Stimulated activated CD8-positive, alpha-beta memory T cell treated with anti-CD3 and anti-CD28 coated beads, Interleukin-15, amount 100 ng/mL, for 1 hour (primary cell): ENCODE results near the gene FNDC10.
"Not testable (repeated sequence)": the region's sequence is repeated elsewhere in the genome, so short reads cannot be mapped to it uniquely, and the experiment has no call there.

Experiments
- DNase-seq: peaks from one replicate; pipeline ENCODE4 v3.0.0-alpha.2; 2020; ENCODE audit warnings: low read depth

Gene FNDC10

DNA sequence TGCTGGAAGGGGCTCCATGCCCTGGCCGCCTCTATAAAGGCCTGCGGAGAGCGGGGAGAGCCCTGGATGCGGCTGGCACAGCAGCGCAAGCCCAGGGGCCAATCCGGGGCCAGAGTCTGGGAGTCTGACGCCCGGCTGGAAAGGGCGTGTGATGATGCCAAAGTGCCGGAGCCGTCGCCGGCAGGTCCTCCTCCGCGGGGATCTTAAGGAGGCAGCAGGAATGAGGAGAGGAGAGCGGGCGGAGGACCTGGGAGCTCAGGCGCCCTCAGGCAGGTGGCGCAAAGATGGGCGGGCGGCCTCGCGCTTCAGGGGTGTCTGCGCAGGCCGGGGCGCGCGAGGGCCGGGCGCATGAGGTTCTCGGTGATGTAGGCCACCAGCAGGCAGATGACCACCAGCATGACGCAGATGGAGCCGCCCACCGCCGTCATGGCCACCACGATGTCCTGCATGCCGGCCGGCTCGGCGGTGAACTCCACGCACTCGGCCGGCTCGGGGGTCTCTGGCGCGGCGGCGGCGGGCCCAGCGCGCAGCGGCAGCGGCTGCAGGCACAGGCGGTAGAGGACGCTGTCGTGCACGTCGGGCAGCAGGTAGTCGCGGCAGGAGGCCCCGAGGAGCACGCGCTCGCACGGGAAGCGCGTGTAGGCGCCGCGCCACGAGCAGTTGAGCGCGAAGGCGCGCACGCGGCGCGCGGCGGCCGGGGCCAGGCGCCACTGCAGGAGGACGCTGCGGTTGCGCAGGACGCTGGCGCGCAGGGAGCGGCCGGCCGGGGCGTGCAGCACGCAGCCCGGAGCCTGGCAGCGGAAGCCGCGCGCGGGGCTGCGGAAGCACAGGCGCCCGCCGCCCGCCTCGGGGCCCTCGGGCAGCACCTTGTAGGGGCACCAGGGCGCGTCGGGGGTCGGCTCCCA lies 653 bp downstream of the FNDC10 start:
- no peak for DNase-seq

DNA sequence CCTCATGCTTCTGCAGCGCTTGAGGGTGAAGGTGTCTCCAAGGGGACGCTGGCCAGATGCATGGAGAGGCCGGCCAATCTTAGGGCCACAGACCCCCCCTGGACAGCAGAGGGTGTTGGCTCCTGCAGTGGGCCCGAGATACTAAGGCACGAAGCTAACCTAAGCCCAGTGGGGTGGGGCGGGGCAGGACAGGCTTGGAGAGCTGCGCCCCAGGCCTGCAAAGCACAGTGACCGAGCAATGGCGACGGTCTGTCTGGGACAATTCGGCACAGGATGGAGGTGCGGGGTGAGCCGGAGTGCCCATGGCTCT lies 1.3 kb downstream of the FNDC10 start:
- DNase-seq = no peak

DNA sequence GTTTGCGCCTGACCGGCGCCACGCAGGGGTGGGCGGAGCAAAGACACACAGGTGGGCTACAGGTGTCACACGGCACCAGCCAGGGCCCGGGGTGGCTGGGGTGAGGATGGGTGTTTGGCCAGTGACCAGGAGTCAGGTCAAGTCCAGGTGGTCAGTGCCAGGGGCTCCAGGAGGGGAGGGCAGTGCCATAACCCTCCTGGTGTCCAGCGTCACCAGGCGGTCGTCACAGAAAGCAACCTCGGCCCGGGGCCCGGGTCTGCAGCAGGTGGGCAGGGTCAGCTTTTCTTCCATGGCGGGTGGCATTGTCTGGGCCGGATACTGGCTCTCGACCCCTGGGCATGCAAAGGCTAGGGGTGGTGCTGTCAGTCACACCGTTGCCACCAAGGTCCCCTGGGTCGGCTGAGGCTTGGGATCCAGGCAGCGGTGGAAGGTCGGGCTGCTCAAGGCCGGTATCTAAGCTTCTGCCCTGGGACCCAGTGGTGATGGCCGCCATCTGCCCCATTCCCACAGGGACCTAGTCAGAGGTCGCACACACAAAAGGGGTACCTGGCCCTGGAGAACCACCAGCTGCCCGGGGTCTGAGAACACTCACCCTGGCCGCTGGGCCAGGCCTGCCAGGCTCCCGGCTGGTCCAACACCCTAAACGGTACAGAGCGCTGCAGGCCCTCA lies 1.8 kb downstream of the FNDC10 start:
- DNase-seq = no peak

DNA sequence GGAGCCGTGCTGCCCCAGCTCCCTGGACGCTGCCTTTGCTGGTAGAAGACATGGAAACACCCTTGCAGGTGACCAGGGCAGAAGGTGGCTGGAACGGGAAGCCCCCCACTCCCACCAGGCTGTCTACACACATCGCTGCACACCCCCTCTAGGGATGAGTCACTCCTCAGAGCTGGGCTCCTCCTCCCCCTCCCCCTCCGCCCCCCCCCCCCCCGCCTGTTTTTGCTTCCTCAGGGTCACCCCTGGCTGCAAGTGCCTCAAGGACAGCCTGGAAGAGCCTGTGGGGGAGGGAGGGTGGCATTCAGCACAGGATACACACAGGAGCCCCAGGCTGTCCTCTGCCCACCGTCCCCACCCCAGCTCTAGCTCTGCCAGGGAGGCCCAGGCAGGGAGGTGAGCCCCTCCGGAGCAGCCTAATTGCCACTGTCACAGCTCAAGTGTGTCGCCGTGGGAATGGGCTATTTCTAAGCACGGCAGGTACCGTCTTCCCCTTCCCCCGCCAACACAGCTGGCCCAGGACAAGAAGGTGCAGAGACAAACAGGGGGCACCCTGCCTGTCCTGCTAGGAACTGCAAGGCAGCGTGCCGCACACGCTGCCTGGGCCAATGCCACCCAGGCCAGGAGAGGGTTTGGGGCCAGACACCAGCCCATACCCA lies 2.5 kb downstream of the FNDC10 start:
- no peak for DNase-seq

DNA sequence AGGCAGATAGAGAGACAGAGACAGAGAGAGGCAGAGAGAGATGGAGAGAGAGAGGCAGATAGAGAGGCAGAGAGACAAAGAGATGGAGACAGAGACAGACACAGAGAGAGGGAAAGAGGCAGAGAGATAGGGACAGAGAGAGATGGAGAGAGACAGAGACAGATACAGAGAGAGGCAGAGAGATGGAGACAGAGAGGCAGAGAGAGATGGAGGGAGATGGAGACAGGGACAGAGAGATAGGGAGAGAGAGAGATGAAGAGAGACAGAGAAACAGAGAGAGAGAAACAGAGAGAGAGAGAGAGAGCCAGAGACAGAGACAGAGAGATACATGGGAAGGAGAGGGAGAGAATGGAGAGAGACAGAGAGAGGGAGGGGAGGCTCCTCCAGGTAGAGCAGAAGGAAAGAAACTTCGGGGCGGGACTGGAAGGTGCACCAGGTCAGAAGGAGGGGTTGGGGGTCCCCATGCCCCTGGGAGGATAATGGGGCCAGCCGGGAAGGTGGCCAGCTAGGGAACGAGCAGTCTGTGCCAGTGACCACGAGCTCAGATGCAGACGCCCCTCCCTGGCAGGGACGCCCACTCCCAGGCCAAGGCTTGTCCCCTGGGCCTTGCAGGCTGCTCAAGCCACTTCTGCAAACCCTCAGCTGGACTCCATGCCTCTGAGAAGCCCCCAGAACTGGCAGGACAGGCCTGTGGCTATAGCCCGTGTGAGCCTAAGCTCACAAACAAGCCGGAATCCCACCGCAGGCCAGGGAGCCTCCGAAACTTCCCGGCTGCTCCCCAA lies 3.3 kb downstream of the FNDC10 start:
- DNase-seq = no peak

DNA sequence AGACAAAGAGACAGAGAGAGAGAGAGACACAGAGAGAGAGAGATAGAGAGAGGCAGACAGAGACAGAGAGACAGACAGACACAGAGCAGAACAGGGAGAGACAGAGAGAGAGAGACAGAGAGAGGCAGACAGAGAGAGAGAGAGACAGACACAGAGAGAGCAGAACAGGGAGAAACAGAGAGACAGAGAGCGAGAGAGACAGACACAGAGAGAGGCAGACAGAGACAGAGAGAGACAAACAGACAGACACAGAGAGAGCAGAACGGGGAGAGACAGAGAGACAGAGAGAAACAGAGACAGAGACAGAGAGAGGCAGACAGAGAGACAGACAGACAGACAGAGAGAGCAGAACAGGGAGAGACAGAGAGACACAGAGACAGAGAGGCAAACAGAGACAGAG lies 4.6 kb downstream of the FNDC10 start:
- DNase-seq = not testable (repeated sequence)

DNA sequence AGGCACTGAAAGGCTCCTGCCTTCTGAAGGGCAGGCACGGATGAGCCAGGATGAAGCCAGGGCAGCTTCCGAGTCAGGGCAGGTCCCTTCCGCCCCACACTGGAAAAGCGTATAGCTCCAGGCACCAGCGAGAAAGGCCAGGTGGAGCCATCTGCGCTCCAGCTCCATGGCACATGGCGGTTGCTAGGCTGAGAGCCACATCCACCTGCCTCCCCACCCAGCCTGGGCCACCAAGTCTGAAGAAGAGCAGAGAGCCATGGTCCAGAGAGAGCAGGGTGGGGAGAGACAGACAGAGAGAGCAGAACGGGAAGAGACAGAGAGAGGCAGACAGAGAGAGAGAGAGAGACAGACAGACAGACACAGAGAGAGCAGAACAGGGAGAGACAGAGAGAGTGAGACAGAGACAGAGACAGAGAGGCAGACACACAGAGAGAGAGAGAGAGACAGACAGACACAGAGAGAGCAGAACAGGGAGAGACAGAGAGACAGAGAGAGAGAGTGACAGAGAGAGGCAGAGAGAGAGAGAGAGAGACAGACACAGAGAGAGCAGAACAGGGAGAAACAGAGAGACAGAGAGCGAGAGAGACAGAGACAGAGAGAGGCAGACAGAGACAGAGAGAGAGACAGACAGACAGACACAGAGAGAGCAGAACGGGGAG lies 5.2 kb downstream of the FNDC10 start:
- no peak for DNase-seq

DNA sequence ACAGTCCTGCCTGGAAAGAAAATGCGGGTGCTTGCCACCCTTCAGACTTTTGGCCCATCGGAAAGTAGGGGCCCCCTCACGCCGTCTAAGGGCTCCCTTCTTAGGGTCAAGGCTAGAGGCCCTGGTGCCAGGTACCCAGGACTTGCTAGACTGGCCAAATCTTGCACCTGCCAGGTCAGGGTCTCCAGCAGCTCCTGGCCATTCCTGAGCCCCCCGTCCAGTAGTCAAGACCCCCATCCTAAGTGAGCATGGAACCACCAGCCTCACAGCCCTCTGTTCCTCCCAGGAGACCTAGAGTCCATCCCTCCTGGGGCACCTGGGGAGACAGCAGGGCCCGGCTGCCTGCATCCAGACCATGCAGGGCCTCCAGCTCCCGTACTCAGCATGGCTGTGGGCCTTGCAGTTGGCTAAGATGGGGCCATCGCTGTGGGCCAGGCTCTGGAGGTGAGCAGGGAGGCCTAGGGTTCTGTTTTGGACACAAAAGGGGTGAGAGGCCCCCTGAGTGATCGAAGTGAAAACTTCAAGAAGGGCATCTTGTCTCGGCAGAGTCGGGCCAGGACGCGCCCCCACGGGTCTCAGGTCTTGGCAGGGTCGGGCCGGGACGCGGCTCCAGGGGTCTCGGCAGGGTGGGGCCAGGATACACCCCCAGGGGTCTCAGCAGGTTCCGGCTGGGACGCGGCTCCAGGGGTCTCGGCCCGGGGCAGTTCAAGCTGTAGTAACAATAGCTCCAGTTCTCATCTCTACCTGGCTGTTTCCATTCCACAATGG lies 5.9 kb downstream of the FNDC10 start:
- DNase-seq = no peak

DNA sequence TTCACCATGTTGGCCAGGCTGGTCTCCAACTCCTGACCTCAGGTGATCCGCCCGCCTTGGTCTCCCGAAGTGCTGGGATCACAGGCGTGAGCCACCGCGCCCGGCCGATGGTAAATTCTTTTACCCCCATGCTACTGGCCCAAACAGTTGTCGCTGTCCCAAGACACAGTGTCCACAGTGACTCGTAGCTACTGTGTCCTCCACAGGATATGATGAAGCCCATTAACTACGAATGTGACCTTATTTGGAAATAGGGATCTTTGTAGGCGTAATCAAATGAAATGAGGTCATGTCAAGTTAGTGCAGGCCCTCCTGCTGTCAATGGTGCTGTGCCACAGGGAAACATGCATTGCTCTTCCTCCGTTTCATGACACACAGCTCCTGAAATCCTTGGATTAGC lies 8.5 kb downstream of the FNDC10 start:
- DNase-seq = no peak

DNA sequence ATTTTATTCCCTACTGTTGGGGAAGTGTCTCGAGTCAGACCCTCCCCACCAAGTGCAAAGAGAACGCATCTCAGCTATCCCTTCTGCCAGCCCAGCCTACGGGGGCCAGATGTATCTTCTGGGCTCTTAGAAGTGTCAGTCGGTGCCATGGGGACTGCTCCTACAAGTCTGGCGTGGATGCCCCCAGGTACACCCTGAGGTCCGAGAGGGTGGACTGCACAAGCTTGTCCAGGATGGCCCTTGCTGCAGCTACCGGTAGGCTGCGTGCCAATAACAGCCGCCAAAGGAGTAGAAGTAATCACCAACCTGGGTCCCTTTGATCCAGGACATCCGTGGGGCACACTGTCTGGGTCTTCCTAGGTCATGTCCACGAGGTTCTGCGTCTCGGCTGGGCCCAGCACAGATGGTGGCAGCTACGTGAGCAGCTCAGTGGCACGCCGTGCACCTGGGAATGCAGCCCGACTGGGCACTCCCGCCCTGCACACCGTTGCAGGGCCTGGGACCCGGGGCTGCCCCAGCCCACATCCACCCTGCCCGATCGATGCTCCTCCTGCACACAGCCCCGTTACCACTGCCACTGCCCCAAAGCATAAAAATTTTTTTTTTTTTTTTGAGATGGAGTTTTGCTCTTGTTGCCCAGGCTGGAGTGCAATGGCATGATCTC lies 16.5 kb downstream of the FNDC10 start:
- no peak for DNase-seq

DNA sequence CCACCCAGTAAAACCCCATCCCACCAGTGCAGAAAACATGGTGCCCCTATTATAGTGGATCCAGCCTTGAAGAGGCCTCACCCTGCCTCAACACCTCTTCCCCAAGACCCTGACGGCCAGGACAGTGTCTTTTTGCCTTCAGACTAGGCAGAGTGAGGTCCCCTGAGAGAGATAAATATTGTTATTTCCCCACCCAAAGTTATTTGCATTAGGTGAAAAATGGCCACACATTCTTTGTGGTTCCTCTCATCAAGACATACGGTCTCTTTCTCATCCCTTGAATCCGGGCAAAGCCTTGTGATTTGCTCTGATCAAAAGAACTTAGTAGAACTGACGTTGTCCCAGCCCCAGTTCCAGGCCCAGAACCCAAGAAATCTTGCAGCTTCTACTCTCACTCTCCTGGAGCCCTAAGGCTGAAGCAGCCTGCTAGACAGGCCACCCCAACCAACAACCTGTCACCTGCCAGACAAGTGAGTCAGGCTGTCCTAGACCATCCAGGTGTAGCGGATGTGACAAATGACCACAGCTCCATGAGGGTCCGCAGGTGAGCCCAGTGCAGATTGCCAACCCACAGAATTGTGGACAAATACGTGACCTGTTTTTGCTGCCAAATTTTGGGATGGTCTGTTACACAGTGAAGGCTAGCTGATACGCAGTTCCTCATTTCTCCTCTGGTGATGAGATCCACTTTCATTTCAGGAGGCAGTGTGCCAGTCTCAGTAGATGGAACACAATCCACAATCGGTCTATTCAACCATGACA lies 17.2 kb downstream of the FNDC10 start:
- no peak for DNase-seq

DNA sequence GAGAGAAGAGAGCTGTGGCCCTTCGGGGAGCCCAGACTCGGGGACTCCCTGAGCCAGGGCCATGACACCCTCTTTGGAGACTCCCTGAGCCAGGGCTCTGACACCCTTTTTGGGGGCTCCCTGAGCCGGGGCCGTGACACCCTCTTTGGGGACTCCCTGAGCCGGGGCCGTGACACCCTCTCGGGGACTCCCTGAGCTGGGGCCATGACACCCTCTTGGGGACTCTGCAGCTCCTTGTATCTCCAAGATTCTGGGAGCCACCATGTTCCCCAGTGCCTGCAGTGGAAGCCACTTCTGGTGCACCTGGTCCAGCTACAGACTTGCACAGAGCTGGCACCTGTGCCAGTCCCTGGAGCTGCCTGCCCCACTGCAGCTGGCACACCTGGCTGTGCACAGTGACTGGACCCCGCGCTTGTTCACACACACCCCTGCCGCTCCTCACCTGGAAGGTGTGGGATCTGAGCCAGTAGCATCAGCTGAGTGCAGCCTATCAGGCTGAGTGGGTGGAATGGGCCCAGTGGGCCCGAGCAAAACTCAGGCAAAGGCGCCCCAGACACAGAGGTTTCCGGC lies 21.5 kb downstream of the FNDC10 start:
- no peak for DNase-seq

DNA sequence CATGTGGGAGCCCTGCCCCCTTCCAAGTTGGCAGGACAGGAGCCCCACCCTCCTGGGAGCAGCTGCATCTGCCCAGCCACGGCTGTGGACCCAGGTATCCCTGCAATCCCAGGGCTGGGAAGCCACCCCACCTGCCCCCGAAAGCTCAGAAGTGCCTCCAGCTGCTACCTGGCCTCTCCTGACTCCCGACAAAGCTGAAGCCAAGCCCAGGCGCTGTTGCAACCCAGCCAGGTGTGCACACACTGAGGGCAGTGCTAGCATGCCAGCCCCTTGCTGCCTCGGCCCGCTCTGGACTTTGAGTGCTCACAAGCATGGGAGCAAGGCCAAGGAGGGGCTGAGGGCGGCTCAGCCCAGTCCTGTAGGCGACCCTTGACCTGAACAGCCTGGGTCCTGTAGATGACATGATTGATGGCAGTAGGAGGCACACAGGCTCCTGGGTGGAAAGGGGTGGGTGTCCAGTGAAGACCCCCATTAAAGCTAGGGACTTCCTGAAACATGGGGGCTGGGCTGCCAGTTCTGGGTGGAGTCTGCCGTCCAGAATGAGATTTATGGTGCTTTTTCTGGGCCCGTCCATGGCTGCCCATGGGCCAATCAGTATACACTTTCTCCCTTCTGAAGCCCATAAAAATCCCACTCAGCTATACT lies 22.4 kb downstream of the FNDC10 start:
- DNase-seq = no peak

DNA sequence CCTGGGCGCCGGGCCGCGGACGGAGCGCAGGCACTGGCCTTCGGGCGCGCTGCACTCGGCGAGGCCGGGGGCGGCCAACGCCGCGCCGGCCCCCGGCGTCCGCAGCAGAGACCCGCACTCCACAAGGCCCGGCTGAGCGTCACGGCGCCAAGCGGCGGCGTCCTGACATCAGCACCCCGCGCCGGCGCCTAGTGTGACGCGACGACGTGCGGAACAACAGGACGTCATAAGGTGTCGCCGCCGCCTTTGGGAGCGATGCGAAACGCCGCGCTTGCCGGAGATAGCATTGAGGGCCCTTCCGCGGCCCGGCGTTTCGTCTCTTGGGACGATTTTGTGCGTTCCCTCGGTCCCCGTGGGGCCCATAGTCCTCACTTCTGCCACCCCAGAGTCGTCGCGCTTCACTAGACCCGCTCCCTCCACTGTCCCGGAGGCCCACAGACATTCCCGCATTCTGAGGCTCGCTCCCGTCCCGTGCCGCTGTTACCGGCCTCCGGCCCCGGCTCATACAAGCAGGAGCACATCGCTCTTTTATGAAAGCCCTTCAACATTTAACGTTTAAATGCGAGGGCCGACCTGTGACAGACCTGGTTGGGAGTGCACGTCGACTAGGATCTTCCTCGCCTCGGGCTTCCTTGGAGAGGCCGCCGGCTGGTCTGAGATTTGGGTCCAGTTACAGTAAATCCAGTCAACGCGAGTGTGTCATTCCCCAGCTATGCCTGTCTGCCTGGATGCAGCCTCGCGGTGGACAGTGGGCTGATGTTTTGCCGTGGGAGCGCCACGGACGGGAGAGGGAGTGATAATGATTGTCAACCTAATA lies 25.0 kb downstream of the FNDC10 start, which contains the start of gene SSU72:
Gene SSU72 (minus strand): TSS at position 143 of the 817 bp plus-strand sequence. CDS start 306 bp downstream, outside the sequence.
- peak; percentile 86 for DNase-seq

DNA sequence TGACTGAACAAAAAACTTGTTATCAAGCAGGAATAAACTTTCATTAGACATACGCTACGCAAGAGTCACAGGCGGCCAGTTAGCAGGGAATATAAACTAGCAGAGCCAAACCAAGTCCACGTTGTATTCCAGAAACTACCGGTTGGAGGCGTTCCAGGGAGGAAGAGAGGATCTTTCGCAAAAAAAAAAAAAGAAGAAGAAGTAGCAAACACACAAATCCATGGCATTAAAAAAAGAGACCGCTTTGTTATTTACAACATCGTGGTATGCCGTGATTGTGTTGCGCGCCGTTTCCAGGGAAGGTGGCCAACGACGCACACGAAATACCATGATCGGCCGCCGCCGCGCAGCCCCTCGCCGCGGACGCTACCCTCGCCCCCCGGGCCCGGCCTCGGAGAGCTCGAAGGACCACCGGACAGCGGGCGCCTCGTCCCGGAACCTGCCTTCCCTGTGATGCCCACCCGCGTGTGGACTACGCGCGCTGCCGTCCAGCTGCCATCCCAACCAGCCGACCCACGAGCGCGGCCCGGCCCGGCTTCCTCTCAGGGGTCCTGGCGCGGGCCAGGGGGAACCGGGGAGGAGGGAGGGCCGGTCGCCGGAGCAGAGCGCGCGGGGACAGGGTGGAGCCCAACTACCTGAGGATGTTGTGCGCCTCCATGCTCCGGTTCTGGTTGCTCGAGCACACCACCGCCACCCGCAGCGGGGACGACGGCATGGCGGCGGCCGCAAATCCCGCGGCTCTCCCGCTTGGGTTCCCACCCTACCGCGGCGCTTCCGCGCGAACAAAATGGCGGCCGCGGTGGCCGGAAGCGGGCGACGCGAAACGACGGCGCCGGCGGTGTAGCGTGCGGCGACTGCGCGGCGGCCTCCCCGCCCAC lies 25.9 kb downstream of the FNDC10 start:
- DNase-seq = peak; percentile 35

DNA sequence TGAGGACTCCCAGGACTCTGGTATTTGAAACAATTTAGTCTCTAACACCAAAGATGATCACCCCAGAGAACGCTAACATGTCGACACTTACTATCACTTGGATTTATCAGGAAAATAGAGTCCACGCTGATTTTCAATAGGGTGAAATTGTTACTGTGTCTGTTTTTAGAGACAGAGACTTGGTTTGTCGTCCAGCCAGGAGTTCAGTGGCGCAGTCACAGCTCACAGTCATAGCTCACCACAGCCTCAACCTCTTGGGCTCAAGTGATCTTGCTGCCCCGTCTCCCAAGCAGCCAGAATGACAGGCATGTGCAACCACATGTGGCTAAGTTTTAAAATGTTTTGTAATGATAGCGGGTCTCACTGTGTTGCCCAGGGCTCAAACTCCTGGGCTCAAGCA lies 30.6 kb downstream of the FNDC10 start:
- DNase-seq = no peak

DNA sequence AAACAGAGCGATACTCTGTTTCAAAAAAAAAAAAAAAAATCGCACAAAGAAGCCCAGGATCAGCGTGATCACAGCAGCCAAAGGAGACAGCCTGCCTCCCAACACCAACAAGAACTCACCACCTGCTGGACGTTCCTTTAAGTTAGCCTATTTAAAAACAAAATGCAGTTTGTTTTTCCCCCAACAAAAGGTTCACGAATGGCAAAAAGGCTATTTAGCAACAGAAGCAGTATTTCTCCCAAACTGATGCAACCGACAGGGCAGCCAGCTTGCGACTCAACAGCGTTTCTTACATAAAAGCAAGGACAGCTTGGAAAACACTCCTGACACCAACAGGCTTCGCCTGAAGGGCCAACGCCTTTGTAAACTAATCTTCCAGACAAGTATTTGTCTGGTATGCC lies 32.0 kb downstream of the FNDC10 start:
- DNase-seq = no peak
